H9 (cell line): ENCODE results near the gene ACOT8. TPM values are rescaled to one million over a fixed set of nuclear protein-coding genes. Genes with fewer than 3 reads are reported as not detected.
A peak's percentile ranks its signal among the peaks of the same experiment; 100 is the strongest.

Experiments used
- DNase-seq: peaks from one replicate; pipeline ENCODE4 v3.0.0-alpha.2; 2017
- H2AFZ ChIP-seq: one replicate; pipeline ENCODE4 v1.6.1; 2013; ENCODE audit warnings: mild to moderate bottlenecking, low read length, control low read depth, moderate library complexity
- H2AK5ac ChIP-seq: 2 replicates; pipeline ENCODE4 v1.6.1; 2013; ENCODE audit warnings: low read length, control low read depth, mixed read lengths; ENCODE audit not compliant: insufficient read length
- H2BK120ac ChIP-seq: one replicate; pipeline ENCODE4 v1.6.1; 2013; ENCODE audit warnings: low read depth, mild to moderate bottlenecking, low read length, control low read depth, inconsistent platforms; ENCODE audit not compliant: poor library complexity, severe bottlenecking
- H2BK12ac ChIP-seq: 2 replicates; pipeline ENCODE4 v1.6.1; 2013; ENCODE audit warnings: low read length, control low read depth, mixed read lengths, low read depth; ENCODE audit not compliant: insufficient read length
- H2BK15ac ChIP-seq: 2 replicates; pipeline ENCODE4 v1.6.1; 2013; ENCODE audit warnings: low read depth, low read length, control low read depth
- H2BK20ac ChIP-seq: one replicate; pipeline ENCODE4 v1.6.1; 2013; ENCODE audit warnings: low read depth, mild to moderate bottlenecking, low read length, control low read depth, inconsistent platforms; ENCODE audit not compliant: poor library complexity, severe bottlenecking
- H2BK5ac ChIP-seq: 2 replicates; pipeline ENCODE4 v1.6.1; 2013; ENCODE audit warnings: low read length, control low read depth, mixed read lengths; ENCODE audit not compliant: insufficient read length
- H3K14ac ChIP-seq: 2 replicates; pipeline ENCODE4 v1.6.1; 2013; ENCODE audit warnings: low read length, control low read depth; ENCODE audit not compliant: insufficient read depth
- H3K18ac ChIP-seq: 2 replicates; pipeline ENCODE4 v1.6.1; 2013; ENCODE audit warnings: low read depth, mild to moderate bottlenecking, mixed read lengths, low read length, control low read depth; ENCODE audit not compliant: insufficient read length
- H3K23ac ChIP-seq: 2 replicates; pipeline ENCODE4 v1.6.1; 2013; ENCODE audit warnings: low read length, control low read depth, mixed read lengths, low read depth; ENCODE audit not compliant: insufficient read length
- H3K23me2 ChIP-seq: 2 replicates; pipeline ENCODE4 v1.6.1; 2013; ENCODE audit warnings: low read depth, mild to moderate bottlenecking, mixed read lengths, low read length, control low read depth; ENCODE audit not compliant: insufficient read length, poor library complexity, severe bottlenecking
- H3K27ac ChIP-seq: 2 replicates; pipeline ENCODE4 v1.5.1; 2013; ENCODE audit warnings: low read length, control low read depth, mixed read lengths, low read depth; ENCODE audit not compliant: insufficient read length
- H3K27me3 ChIP-seq: 2 replicates; pipeline ENCODE4 v1.6.1; 2013; ENCODE audit warnings: low read length, control low read depth, inconsistent platforms; ENCODE audit not compliant: insufficient read depth
- H3K4ac ChIP-seq: 2 replicates; pipeline ENCODE4 v1.6.1; 2013; ENCODE audit warnings: low read depth, mild to moderate bottlenecking, control low read depth, inconsistent platforms, low read length, moderate library complexity
- H3K4me1 ChIP-seq: 2 replicates; pipeline ENCODE4 v1.6.1; 2013; ENCODE audit warnings: low read length, control low read depth, inconsistent platforms; ENCODE audit not compliant: insufficient read depth
- H3K4me2 ChIP-seq: 2 replicates; pipeline ENCODE4 v1.6.1; 2013; ENCODE audit warnings: low read length, control low read depth, mixed read lengths; ENCODE audit not compliant: insufficient read length, insufficient read depth
- H3K56ac ChIP-seq: 2 replicates; pipeline ENCODE4 v1.6.1; 2013; ENCODE audit warnings: low read depth, mild to moderate bottlenecking, mixed read lengths, low read length, control low read depth; ENCODE audit not compliant: insufficient read length
- H3K79me1 ChIP-seq: 2 replicates; pipeline ENCODE4 v1.6.1; 2013; ENCODE audit warnings: low read depth, mild to moderate bottlenecking, moderate library complexity, low read length, control low read depth, inconsistent platforms; ENCODE audit not compliant: insufficient read depth, poor library complexity, severe bottlenecking
- H3K79me2 ChIP-seq: 2 replicates; pipeline ENCODE4 v1.6.1; 2013; ENCODE audit warnings: low read length, control low read depth, inconsistent platforms; ENCODE audit not compliant: insufficient read depth
- H3K9ac ChIP-seq: 2 replicates; pipeline ENCODE4 v1.6.1; 2013; ENCODE audit warnings: low read length, control low read depth, mixed read lengths; ENCODE audit not compliant: insufficient read length; ENCODE audit errors: extremely low read depth
- H3K9me3 ChIP-seq: one replicate; pipeline ENCODE4 v1.6.1; 2013; ENCODE audit warnings: low read depth, low read length, inconsistent platforms; ENCODE audit not compliant: control insufficient read depth
- H3T11ph ChIP-seq: one replicate; pipeline ENCODE4 v1.6.1; 2013; ENCODE audit warnings: mild to moderate bottlenecking, low read length, control low read depth, inconsistent platforms
- H4K20me1 ChIP-seq: one replicate; pipeline ENCODE4 v1.6.1; 2013; ENCODE audit not compliant: control insufficient read depth, insufficient read length, insufficient read depth
- H4K5ac ChIP-seq: 2 replicates; pipeline ENCODE4 v1.6.1; 2013; ENCODE audit warnings: low read depth, mild to moderate bottlenecking, mixed read lengths, low read length, control low read depth; ENCODE audit not compliant: insufficient read length
- H4K8ac ChIP-seq: replicated peaks from 2 replicates; pipeline ENCODE4 v1.6.1; 2013; ENCODE audit warnings: low read length, control low read depth, mixed read lengths, low read depth; ENCODE audit not compliant: insufficient read length
- H4K91ac ChIP-seq: 2 replicates; pipeline ENCODE4 v1.6.1; 2013; ENCODE audit warnings: low read depth, mild to moderate bottlenecking, moderate library complexity, mixed read lengths, low read length, control low read depth; ENCODE audit not compliant: insufficient read length
- H3K27ac Mint-ChIP-seq, 3 experiments: 2 replicates in 2 of 3; 3 replicates in 1 of 3; pipeline ENCODE4 v1.8.0; 2020 to 2021; ENCODE audit warnings: mixed read lengths in 3 of 3, mild to moderate bottlenecking in 1 of 3, moderate library complexity in 1 of 3
- H3K27me3 Mint-ChIP-seq: 2 replicates; pipeline ENCODE4 v1.8.0; 2021; ENCODE audit warnings: low read depth, mild to moderate bottlenecking, moderate library complexity, mixed read lengths
- H3K36me3 Mint-ChIP-seq, 3 experiments: 2 replicates in 2 of 3; 3 replicates in 1 of 3; pipeline ENCODE4 v1.8.0; 2020 to 2021; ENCODE audit warnings: low read depth in 3 of 3, mixed read lengths in 3 of 3; ENCODE audit not compliant: insufficient read depth in 1 of 3
- H3K4me1 Mint-ChIP-seq, 2 experiments: 2 replicates each; pipeline ENCODE4 v1.8.0; 2020; ENCODE audit warnings: mixed read lengths in 2 of 2
- H3K4me3 Mint-ChIP-seq, 2 experiments: 2 replicates in 1 of 2; 3 replicates in 1 of 2; pipeline ENCODE4 v1.8.0; 2020 to 2021; ENCODE audit warnings: mild to moderate bottlenecking in 2 of 2, mixed read lengths in 2 of 2, moderate library complexity in 1 of 2
- H3K9me3 Mint-ChIP-seq, 2 experiments: 2 replicates in 1 of 2; 3 replicates in 1 of 2; pipeline ENCODE4 v1.8.0; 2020; ENCODE audit warnings: mild to moderate bottlenecking in 2 of 2, mixed read lengths in 2 of 2, moderate library complexity in 1 of 2
- CTCF ChIP-seq: fragments of 200-600 bp; sonication (generic); conservative IDR thresholded peaks from 3 replicates; pipeline ENCODE4 v1.8.0; 2021; ENCODE audit warnings: antibody characterized with exemption, mild to moderate bottlenecking
- WGBS: extraction: QIAGEN DNeasy Blood & Tissue Kit; methylation state at CpG from one replicate; pipeline ENCODE4 v1.1.7; 2013; ENCODE audit warnings: missing lambda C conversion rate, low lambda C conversion rate, mixed read lengths; ENCODE audit not compliant: insufficient read length; ENCODE audit errors: extremely low coverage; 5-methylcytosine and 5-hydroxymethylcytosine counted together
- total RNA-seq: library from RNA; stranded (reverse); gene quantifications from 2 replicates; pipeline ENCODE4 v1.2.1, GENCODE V29; 2021

The ACOT8 gene
- total RNA-seq, 1 experiment from 2014 or later = 26.7 TPM

DNA sequence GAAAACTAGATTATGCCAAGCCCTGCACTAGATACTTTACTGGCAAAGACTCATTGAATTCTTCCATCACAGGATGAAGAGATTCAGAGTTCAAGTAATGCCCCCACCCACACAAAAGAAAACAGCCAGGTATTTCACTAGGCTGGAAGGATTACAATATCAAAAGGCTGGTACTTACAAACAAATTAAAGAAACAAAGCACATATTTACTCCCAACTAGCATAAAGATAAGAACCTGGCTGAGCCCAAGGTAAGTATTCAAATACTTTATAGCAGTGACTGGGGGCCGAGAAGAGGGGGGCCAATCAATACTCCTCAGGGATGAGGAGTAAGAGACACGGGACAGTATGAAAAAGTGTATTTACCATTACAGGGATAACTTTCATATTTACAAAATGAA lies 3.7 kb downstream of the ACOT8 start:
- Histone ChIP-seq H2BK12ac (no peak overlapping the region), H2BK15ac (no peak overlapping the region), H3K79me1 (no peaks in the 10 kb centered on the region), H2BK5ac (no peak overlapping the region), H3K23ac (no peak overlapping the region), H3T11ph (no peak overlapping the region), H3K18ac (no peak overlapping the region), H3K4me1 (peaks cover 12% of the 10 kb centered on the region; the same call in 1 of the 2 replicates), H2BK120ac (no peak overlapping the region), H3K9ac (no peak overlapping the region), H3K27ac (peak overlapping the region; percentile 59), H3K4me2 (peak overlapping the region; percentile 49), H4K20me1 (peaks cover 2% of the 10 kb centered on the region), H3K14ac (no peak overlapping the region), H4K5ac (no peak overlapping the region), H3K27me3 (no peaks in the 10 kb centered on the region), H2BK20ac (no peak overlapping the region), H3K4ac (no peak overlapping the region), H2AK5ac (no peak overlapping the region), H3K56ac (no peak overlapping the region), H3K23me2 (peaks cover 5% of the 10 kb centered on the region), H3K79me2 (peaks cover 3% of the 10 kb centered on the region; the same call in 1 of the 2 replicates), H4K8ac (no peak overlapping the region), H3K9me3 (no peaks in the 10 kb centered on the region), H2AFZ (no peak overlapping the region), H4K91ac (no peak overlapping the region)
- Mint-ChIP-seq H3K36me3 (peaks cover 9 to 33% (median 18%) of the 10 kb centered on the region in 3 experiments; a peak in 6 of 7 replicates), H3K4me3 (peak overlapping the region; percentile 32 to 63; a peak in 4 of 5 replicates), H3K9me3 (no peaks in the 10 kb centered on the region), H3K4me1 (peaks cover 50 to 55% of the 10 kb centered on the region in 2 experiments), H3K27me3 (no peaks in the 10 kb centered on the region), H3K27ac (peak overlapping the region; percentile 77 to 97 (median 96); a peak in 6 of 7 replicates)
- no CpG with 5 or more reads among the region's 2 CpGs for WGBS
- no peak for TF ChIP-seq CTCF
- DNase-seq = peak; percentile 57
